Right renal cortex interstitium (tissue), 3 donors: Measurements from ENCODE around the gene TBX5. TPM values are rescaled to one million over a fixed set of nuclear protein-coding genes. Genes with fewer than 3 reads are reported as not detected.

Experiments used
- DNase-seq, 3 donors: peaks; one replicate each; pipeline ENCODE4 v3.0.0-alpha.2; 2013; ENCODE audit warnings: low read depth in 3 of 3, low spot score in 2 of 3
- polyA plus RNA-seq, 3 donors: library from polyadenylated mRNA; unstranded; fragments of 120-200 nt; gene quantifications; one replicate each; pipeline ENCODE4 v1.2.1, GENCODE V29; 2013; ENCODE audit not compliant: insufficient read length in 3 of 3

The TBX5 gene
- polyA plus RNA-seq, 3 donors = 0.06 to 0.07 TPM; not detected in 1

DNA sequence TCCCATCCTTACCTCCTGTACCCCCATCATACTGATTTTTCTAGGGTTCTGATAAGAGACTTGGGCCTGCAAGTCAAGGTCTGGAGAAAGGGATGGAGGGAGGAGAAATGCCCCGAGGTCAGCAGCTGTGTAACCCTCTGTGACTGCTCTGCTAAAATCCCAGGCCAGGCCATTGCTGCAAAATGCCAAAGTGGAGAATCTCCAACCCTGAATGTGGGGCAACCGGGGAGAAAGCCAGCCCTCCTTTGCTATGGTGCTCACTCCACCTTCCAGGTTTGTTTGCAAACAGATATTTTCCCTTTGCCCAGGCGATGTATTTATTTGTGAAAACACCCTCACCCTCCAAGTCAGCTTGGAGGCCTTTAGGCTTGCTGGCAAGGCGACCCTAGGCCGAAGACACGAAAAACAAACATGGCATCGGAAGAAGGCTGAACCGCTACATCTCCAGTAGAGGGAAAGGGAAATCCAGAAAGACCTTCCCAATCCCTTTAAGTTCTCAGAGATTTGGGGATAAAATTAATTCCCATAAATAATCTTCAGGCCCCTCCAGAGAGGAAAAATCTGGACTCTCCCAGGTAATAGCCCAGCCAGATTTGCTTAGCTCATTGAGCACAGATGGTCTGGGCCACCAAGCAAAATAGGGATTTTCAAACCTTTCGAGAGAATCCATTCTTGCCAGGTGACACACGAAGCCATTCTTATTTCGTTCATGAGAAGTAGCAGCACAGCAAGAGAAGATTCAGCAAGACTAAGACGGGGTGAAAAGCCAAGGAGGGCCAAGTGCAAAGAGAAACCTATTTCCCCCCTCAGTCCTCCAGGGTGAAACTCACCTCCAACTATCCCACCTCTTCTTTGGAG lies 1.3 kb upstream of the TBX5 start:
- DNase-seq = no peak

DNA sequence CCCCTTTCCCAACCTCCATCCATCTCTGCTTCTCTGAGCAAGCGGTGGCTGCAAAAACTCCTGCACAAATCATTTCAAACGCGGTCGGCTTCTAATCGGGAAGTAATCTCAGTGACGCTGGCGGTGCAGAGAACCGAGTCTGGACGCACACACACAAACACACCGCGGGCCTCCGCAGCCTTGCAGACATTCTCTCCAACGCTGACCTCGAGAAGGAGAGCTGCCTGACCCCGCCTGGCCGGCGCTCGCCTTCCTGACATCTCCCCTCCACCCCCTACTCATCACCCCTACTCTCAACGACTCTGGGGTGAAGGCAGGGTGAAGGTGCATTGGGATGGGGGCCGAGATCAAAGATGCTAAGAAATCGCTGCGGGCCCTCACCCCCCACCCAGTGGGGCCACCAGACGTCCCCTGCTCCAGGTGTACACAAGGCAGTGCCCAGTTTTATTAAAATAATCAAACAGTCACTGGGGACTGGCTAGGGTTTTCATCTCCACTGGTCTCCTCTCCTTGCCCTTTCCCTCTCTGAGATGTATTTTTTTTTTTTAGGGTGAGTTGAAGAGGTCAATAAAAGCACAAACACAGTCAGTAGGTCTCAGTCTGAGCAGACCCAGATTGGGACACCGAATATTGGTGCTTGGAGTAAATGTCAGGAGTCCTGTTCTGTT lies 506 bp upstream of the TBX5 start:
- no peak for DNase-seq

DNA sequence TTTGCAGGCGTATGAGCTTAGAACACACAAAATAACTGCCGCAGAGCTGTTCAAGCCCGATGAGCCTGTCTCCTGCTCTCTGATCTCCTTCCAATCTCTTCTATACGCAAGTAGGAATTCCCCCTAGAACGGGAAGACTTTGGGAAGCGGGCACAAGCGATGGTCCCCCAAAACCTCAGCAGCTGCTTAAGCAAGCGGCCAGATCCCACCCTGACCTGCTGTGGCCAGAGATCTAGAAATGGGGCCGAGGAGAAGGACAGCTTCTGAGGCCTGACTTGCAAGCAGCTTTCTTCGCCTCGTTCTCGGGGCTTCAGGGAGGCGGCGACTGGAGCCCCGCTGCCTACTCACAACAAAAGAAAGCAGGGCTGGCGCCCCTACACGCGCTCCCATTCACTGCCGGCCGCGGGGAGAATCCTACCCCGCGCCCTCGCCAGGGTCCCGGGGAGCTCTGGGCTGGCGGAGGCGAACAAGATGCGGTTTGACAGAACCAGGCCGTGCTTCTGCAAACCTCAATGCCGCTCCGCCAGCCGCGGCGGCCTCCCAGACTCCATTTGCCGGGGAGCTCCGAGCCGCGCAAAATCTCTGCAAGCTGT lies 922 bp downstream of the TBX5 start:
- no peak for DNase-seq

DNA sequence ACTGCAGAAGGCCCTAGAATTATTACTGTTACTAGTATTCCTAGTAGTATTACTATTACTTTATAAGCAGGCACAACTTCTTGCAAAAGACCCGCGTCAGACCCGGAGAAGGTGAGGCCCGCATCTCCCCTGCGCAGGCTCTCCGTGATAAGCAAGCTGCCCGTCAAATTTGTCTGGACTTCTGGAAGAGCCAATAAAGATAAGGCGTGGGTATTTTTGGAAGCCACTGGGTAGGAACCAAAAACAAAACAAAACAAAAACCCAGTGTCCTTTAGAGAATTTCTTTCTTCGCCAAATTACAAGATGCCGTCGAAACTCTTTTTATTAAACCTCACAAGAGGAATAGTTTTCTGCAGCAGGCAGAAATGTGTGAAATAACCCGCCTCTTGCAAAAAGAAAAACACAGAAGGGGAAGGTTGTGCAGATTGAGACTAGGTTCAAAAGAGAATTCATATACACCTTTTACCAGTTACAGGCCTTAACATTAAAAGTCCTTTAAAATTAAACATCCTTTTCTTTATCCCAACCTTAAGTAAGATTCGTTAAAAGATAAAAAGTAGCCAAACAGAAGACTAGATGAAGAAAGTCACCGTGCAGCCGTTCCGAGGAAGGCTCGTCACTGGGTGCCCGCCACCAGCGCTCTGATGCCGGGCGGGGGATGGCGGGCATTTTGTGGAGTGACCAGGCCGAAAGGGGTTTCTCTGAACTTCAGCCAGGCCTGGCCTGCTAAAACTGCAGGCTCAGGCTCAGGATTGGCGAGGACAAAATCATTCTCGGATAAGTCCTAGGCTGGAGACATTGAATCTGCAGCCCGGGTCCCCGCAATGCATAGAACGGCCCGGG lies 1.6 kb downstream of the TBX5 start:
- DNase-seq = no peak

DNA sequence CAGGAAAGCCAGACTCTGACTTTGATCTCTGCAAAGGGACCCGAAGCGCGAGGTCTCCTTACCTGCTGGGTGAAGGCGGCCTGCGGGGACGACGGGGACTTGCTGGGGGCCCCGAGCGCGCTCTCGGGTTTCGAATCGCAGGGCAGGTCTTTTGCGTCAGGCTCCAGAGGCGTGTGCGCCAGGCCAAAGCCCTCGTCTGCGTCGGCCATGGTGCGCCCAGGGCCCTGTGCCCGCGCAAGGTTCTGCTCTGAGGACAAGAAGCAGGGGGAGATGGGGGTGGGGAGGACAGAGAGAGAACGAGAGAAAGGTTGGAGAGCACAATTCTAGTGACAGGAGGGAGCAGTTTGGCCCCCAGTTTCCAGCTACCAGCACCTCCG lies 2.3 kb downstream of the TBX5 start:
- no peak for DNase-seq

DNA sequence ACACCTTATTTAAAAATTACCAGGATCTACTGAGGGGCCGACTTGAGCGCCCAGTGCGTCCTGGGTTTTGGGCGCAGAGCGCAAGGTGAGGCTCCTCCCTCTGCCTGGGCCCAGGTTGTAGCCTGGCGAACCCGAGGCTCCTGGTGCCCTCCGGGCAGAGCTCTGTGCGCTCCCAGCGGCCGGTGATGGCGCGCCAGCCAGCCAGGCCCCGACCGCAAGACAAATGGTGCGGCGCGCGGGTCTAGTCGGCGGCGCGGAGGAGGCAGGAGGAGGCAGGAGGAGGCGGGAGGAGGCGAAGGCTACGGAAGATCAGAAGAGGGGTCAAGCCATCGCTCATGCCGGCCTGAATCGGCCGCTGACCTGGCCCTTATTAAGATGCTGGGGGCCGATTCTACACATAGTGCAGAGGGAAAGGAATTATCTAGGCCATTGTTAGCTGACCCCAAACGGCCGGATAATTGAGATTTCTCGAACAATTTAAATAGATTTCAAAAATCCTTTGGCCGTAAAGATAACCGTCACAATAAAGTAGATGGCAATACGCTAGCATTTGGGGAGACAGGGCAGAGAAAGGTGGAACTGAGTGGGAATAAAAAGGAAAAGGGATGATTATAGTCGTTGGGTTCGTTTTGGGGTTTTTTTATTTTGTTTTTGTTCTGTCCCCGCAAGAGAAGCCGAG lies 2.8 kb downstream of the TBX5 start:
- no peak for DNase-seq

DNA sequence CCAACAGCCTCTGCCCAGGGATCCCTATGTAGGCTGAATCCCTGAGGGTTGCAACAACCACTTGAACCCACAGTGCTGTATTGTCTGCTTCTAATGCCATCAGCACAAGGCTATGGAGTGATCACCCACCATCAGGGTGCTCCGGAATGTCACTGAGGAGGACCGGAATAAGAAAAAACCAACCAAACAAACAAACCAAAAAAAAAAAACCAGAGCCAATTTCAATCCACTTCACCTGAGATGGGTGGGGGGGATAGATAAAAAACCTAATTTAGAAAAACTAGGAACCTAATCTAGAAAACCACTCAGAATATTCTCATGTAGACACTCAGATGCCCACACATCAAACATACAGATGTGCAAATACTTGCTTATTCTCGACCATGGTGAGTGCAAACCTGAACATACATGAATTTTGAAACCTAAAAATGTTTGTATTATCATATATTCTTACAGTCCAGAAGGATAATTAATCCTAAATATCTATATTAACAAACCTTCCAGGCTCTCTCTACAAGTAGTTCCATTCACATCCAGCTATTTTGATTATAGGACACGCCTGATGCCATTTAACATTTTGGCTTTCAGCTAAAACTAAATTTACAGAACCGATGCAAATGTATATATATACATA lies 3.7 kb downstream of the TBX5 start:
- DNase-seq = no peak

DNA sequence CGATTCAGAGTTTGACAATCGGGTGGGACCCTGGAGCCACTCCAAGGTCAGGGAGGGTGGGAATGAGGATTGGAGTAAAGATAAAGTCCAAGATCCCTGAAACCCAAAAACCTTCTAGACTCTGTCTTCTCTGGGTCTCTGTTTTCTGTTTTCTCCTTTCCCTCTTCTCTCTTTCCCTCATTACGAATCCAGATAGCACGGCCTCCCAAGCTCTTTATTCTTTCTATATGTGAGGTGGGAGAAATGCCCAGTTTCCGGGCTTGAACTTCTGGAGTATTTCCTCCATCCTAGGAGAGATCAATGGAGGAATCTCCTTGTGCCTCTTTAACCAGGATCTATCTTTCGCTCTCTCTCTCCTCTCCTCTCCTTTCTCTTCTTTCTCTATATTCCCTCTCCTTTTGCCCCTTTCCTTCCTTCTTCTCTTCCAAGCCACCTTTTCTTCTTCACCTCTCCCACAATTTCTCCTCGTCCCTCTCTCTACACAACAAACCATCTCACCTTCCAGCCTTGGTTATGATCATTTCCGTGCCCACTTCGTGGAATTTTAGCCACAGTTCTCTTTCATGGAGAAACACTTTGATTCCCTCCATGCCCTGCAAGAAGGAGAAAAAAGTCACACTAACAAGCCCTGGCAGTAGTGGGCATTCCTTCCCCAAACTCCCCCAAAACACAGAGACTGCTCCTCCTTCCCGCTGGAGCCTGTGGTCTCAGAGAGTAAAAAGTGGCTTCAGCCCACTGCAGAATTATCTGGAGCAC lies 4.4 kb downstream of the TBX5 start:
- no peak for DNase-seq

DNA sequence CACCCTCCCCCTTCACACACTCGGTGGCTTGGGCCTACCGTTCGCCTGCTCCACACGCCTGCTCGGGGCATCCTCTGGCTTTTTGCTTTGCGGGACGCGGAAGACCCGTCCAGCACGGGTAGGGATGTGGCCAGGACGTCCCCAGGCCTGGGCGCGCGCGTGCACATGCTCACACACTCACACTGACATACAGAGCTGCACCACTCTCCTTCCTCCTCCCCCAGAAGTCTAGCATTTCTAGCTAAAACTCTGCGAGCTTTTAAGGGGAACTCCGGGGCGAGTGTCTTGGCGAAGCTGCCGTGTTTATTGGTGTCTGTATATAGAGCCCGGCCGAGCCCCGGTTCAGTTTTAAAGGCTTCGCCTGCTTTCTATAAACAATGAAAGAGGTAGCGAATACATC lies 5.0 kb downstream of the TBX5 start:
- DNase-seq = no peak

DNA sequence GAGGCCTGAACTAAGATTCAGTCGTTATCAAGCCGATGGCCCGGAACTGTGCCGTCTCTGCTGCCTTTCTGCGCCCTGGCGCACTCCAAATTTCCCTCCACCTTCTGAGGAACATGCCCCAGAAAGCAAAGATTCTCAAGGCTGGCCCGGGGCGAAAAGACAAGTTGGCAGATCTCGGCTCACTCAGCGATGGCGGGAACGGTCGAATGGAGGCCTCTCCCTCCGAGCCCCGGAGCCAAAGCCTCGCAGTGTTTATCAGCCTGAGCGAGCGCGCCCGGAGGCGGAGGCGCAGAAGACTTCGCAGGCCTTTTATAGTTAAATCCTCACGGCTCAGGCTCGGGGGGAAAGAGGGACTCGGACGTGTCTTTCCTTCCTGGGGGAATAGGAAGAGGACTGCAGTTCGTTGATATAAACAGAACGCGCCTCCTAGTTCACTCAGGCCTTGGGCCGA lies 5.6 kb downstream of the TBX5 start:
- no peak for DNase-seq

DNA sequence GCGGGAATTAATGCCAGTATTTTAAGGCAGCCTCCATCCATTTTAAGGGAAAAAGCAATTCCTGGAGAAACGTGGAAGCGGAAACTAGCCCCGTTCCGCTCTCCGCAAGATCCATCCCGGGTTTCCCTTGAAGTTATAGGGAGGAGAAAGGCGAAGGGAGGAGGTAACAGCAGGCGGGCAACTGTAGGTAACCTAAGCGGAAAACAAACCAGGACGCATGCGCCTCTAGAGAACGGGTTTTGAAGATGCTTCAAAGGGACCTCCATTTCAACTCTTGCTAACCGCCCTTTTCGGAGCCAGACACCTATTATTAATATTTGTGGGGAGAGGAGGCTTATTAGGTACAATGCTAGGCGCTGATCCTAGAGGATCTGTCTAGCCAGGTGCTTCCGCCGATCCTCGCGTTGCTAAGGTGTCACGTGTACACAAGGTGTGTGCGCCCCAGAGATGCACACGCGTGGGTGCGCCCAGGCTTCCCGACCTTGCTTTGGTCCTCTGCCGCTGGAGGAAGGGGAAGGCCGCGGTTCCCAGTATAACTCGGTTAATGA lies 6.2 kb downstream of the TBX5 start:
- peak in 1 of 3 donors; percentile 61 for DNase-seq

DNA sequence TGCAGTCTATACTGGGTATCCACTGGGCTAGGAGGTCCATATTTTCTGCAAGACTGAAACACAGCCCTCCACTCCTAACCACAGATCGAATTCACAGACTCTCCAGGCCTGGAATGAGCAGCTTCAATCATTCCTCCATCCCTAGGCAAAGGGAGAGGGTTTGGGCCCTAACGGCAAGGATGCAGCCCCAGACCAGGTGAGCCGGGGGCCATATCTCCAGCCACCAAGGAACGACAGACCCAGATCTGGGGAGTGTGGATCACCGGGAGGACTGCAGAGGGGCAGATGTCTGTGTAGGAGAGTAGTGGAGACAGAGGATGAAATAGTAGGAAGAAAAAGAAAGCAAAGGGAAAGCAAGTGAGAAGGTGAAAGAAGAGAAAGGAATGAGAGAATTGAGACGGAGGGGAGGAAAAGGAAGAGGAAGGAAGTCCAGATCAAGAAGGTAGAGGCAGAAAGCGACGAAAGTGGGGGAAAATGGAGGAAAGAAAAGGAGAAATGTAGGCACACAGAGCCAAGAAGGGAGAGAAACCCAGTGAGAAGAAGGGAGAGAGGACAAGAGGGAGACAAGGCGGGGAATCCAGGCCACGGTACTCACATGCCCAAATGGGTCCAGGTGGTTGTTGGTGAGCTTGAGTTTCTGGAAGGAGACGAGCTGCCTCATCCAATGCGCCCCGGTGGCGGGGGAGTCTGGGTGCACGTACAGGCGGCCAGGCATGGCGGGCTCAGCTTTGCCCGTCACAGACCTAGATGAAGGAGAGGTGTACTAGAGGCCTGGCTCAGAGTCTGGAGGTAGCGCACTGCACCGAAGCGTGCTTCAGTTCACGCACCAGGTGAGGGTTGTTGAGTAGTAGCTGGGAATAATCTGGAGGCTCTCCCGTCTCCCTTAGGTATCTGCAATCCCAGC lies 7.7 kb downstream of the TBX5 start:
- DNase-seq = no peak

DNA sequence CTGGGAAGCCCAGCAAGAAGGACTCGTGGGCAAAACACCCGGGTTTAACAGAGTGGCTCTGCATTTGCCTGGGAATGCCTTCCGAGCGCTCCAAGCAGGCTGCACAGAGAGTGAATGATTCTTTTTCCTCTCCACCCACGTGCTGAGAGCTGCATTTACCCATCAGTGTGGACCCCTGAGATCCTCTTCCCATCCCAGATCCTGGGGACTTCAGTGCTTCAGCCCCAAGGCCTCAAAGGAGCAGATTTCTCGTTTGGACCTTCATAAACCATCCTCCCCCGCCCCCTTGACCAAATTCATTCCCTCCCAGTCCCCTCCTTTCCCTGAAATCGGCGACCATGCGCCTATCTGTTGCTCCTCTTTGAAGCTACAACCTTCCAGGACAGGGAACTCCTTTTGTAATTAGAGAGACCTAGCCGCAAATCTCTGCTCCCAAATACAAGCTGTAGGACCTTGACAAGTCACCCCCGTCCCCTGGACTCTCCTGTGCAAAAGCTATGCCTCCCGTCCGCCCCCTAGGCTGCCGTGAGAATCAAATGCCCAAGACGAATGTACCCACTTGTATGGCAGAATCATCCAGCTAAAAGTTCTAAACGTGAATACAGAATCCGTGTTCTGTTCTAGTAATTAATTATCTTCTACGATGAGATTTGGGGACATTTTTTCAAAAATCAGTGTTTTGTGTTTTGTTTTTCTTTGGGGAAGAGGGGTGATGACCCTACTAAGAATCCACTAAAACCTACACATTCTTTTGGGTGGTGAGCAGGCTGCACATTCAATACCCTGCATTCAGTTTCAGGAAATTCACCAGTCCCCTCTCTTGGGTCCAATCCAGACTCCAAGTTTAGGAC lies 8.8 kb downstream of the TBX5 start:
- no peak for DNase-seq

DNA sequence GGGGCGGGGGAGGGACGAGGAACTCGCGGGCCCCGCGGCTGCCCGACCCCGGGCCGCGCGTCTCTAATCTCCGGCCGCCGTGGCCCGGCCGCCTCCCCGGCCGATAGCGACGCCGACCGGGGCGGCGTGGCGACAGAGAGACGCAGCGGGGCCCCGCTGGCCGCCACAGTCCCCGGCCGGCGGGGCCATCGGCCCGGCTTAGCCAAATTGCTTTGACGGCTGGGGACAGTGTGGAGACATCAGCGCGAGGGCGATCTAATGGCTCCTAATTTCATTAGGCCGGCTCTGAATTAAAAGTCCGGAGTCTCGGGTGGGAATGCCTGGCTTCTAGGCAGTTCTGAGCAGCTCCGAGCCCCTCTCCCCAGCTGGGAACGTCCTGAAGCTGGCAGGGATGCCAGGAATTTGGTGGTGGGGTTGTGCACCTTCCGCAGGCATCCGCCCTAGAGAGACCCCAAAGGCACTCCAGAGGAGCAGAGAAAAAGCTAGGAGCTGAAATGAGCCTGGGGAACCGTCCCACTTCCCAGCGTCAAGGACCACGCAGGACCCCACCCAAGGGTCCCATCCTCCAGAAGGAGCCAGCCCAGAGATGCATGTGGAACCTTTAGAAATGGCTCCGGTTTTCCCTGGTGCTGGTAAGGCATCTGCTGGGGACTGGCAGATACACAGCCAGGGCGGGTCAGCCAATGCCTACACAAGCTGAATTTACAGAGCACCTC lies 9.6 kb downstream of the TBX5 start:
- no peak for DNase-seq

DNA sequence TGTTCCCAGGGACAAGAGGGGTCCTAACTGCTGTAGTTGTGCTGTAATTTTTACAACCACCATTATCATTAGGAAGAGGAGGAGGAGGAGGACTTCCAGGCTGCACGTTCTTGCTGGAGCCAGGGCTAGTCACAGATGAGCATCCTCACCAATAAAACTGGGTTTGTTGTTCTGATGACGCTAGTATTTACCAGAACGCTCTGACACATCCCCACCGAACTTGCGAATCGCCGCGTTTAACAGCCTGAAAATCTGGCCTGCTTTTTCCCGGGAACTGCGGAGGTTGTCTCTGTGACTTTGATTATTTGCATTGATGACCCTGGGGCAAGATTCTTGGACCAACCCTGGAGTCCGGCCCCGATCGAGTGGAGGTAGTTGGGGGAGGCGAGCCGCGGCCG lies 10.2 kb downstream of the TBX5 start:
- no peak for DNase-seq

DNA sequence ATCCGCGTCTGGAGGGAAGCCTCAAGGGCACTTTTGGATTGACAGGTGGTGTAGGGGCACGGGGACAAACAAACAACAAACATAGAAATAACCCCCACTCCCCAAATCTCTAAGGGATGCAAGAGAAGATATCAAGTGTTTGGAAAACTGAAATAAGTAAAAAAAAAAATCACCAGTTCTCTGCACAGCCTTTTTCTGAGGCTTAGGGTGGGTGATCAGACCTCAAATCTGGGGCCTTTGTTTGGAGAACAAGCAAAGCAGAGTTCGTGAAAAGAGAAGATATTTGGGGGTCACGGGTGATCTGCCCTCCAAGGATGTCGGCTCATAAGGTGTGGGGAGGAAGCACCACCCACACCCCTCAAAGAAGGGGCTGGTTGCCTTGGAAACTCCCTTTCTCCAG lies 10.7 kb downstream of the TBX5 start:
- no peak for DNase-seq
